Chondrocyte (in vitro differentiated cells): Measurements from ENCODE around the gene TWSG1. TPM values are rescaled to one million over a fixed set of nuclear protein-coding genes. Genes with fewer than 3 reads are reported as not detected.

ENCODE experiments used
- DNase-seq: peaks from one replicate; pipeline ENCODE4 v3.0.0; 2021; ENCODE audit warnings: mixed read lengths, low spot score
- H3K27ac Mint-ChIP-seq: one replicate; pipeline ENCODE4 v1.8.0; 2021; ENCODE audit warnings: mild to moderate bottlenecking, moderate library complexity, mixed read lengths; ENCODE audit not compliant: unreplicated experiment
- H3K27me3 Mint-ChIP-seq: 2 replicates; pipeline ENCODE4 v1.8.0; 2021; ENCODE audit warnings: low read depth, mixed read lengths
- H3K36me3 Mint-ChIP-seq: 2 replicates; pipeline ENCODE4 v1.8.0; 2021; ENCODE audit warnings: low read depth, mixed read lengths
- H3K4me1 Mint-ChIP-seq: 2 replicates; pipeline ENCODE4 v1.8.0; 2021; ENCODE audit warnings: low read depth, mild to moderate bottlenecking, mixed read lengths
- H3K4me3 Mint-ChIP-seq: one replicate; pipeline ENCODE4 v1.8.0; 2021; ENCODE audit warnings: mild to moderate bottlenecking, moderate library complexity, mixed read lengths; ENCODE audit not compliant: unreplicated experiment
- H3K9me3 Mint-ChIP-seq: 2 replicates; pipeline ENCODE4 v1.8.0; 2021; ENCODE audit warnings: low read depth, mixed read lengths
- total RNA-seq: library from RNA; stranded (reverse); gene quantifications from 3 replicates; pipeline ENCODE4 v1.2.1, GENCODE V29; 2021
- TF ChIP-seq, protein P1 (sequence below): fragments of 200-600 bp; sonication (generic); IDR thresholded peaks from 2 replicates; pipeline ENCODE4 v1.5.0; 2021; ENCODE audit warnings: antibody characterized with exemption, mild to moderate bottlenecking, moderate library complexity

Gene TWSG1
- total RNA-seq, 1 donor from 2014 or later: 99.5 TPM

DNA sequence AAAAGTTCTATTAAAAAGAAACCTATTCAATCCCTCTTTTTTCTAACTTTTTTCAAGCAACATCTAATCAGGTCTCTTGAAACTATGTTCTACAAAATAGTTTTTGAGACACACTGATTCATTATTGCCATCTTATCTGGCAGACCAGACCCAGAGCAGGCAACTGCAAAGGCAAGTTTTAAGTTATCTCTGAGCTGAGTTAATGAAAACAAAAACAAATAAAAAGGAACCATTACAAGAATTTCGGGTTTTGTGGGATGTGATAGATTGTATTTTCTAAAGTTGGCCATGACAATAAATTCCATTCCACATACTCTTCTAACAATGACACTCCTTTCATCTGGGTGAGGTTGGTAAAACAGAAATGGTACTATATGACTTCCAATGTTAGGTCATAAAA is 15.2 kb upstream of the TWSG1 start:
- Mint-ChIP-seq H3K27me3 (no peaks in the 10 kb centered on the region), H3K36me3 (peaks cover 12% of the 10 kb centered on the region), H3K4me3 (no peak overlapping the region), H3K27ac (no peak overlapping the region), H3K9me3 (peaks cover 13% of the 10 kb centered on the region), H3K4me1 (peaks cover 7% of the 10 kb centered on the region)
- no peak for DNase-seq
- TF ChIP-seq, protein P1, sequence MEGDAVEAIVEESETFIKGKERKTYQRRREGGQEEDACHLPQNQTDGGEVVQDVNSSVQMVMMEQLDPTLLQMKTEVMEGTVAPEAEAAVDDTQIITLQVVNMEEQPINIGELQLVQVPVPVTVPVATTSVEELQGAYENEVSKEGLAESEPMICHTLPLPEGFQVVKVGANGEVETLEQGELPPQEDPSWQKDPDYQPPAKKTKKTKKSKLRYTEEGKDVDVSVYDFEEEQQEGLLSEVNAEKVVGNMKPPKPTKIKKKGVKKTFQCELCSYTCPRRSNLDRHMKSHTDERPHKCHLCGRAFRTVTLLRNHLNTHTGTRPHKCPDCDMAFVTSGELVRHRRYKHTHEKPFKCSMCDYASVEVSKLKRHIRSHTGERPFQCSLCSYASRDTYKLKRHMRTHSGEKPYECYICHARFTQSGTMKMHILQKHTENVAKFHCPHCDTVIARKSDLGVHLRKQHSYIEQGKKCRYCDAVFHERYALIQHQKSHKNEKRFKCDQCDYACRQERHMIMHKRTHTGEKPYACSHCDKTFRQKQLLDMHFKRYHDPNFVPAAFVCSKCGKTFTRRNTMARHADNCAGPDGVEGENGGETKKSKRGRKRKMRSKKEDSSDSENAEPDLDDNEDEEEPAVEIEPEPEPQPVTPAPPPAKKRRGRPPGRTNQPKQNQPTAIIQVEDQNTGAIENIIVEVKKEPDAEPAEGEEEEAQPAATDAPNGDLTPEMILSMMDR: no peak

DNA sequence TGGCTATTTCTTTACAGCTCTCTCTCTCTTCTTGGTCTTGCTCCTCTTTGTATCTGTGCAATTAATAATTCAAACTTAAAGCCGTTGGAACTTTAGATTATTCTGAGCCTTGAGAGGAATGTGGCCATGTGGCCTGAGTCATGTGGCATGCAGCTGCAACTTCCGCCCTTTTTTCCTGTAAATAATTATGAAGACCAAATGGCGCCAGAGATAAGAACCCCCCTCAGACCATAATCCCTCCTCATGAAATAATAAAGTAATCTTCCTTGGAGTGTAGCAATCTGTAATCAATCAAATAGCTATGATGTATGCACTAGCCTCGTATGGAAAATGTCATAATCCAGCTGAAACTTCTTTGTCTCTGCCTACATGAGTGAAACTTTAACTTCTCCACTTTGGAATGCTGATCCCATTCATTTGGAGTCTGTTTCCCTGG is 13.5 kb upstream of the TWSG1 start:
- Mint-ChIP-seq H3K4me1 (peaks cover 7% of the 10 kb centered on the region), H3K4me3 (no peak overlapping the region), H3K9me3 (peaks cover 13% of the 10 kb centered on the region), H3K36me3 (peaks cover 12% of the 10 kb centered on the region), H3K27me3 (no peaks in the 10 kb centered on the region), H3K27ac (no peak overlapping the region)
- TF ChIP-seq, protein P1: no peak
- no peak for DNase-seq

DNA sequence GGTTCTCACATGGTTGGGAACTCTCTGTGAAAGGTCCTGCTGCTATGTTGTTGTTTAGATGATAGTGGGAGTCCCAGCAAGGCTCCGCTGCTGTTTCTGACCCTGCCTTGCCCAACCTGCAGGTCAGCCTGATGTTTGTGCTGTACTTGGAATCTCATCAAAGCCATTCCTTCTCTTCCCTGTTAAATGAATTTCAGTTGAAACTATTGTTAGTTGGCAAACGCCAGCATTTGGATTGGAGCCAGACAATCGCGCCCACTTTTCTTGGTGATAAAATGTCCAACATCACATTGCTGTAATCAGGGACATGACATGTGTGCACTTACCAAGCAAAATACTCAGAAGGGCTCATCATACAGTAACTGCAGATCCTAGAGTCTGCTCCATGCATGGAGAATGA is 12.8 kb upstream of the TWSG1 start:
- peaks cover 13% of the 10 kb centered on the region for H3K9me3 Mint-ChIP-seq
- TF ChIP-seq, protein P1: no peak

DNA sequence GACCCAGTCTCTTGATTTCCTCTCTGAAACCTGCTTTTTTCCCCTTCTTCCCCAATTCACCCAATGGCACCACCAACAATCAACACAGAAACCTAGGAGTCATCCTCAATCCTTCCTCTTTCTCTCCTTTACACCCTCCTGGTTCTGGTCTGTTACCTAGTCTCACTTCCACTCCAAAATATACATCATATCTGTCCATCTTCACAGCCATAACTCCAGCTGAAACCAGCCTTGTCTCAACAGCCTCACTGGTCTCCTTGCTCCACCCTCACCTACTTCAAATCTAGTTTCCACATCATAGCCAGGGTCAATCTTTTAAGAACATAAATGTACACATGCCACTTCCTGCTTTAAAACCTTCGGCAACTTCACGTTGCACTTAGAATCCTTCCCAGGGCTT is 11.8 kb upstream of the TWSG1 start:
- peaks cover 7% of the 10 kb centered on the region for H3K4me1 Mint-ChIP-seq
- H3K27ac Mint-ChIP-seq: no peak overlapping the region
- H3K9me3 Mint-ChIP-seq: peaks cover 11% of the 10 kb centered on the region
- H3K27me3 Mint-ChIP-seq: no peaks in the 10 kb centered on the region
- H3K36me3 Mint-ChIP-seq: peaks cover 12% of the 10 kb centered on the region
- no peak for DNase-seq
- no peak overlapping the region for H3K4me3 Mint-ChIP-seq
- TF ChIP-seq, protein P1: no peak

More for the DNA sequence above, 12.8 kb upstream of the TWSG1 start:
- H3K4me3 Mint-ChIP-seq: no peak overlapping the region
- H3K27me3 Mint-ChIP-seq: no peaks in the 10 kb centered on the region
- peaks cover 7% of the 10 kb centered on the region for H3K4me1 Mint-ChIP-seq
- H3K36me3 Mint-ChIP-seq: peaks cover 12% of the 10 kb centered on the region
- DNase-seq: no peak
- no peak overlapping the region for H3K27ac Mint-ChIP-seq

DNA sequence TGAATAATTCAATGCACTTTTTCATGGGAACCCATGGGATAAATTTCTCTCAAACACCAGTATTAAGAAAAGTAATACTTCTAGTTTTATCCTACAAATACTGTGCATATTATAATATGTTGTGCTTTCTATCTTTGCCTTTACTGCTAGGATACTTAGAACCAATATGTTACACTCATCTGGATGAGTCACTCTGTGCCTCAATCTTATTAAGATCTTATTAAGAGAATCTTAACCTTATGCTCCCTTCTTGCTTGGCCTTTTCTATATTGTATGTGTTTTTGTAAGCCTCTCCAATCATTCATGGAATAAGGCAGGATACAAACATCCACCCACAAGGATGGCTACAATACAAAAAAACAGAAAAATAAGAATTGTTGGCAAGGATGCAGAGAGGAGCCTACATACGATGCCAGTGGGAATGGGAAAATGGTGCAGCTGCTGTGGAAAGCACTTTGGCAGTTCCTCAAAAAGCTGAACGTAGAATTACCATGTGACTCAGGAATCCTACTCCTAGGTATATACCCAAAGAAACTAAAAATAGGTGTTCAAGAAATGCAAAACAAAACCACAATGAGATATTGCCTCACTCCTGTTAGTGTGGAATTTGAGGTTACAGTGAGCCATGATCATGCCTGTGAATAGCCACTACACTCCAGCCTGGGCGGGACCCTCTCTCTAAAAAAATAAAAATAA is 10.7 kb upstream of the TWSG1 start:
- H3K27ac Mint-ChIP-seq: no peak overlapping the region
- peaks cover 12% of the 10 kb centered on the region for H3K36me3 Mint-ChIP-seq
- H3K9me3 Mint-ChIP-seq: peaks cover 17% of the 10 kb centered on the region

More for the DNA sequence above, 10.7 kb upstream of the TWSG1 start:
- no peaks in the 10 kb centered on the region for H3K27me3 Mint-ChIP-seq
- DNase-seq: no peak
- TF ChIP-seq, protein P1: no peak
- no peak overlapping the region for H3K4me3 Mint-ChIP-seq
- peaks cover 7% of the 10 kb centered on the region for H3K4me1 Mint-ChIP-seq
